ENCODE data around the gene ARHGAP31. TPM values are rescaled to one million over a fixed set of nuclear protein-coding genes. Genes with fewer than 3 reads are reported as not detected.

Gene ARHGAP31
- total and polyA plus RNA-seq, 10 of the 15 experiments (the other 5 are each of a cell fraction or from before 2014, with no cell fraction given): 0.97 to 29.8 (median 10.3) TPM

DNA sequence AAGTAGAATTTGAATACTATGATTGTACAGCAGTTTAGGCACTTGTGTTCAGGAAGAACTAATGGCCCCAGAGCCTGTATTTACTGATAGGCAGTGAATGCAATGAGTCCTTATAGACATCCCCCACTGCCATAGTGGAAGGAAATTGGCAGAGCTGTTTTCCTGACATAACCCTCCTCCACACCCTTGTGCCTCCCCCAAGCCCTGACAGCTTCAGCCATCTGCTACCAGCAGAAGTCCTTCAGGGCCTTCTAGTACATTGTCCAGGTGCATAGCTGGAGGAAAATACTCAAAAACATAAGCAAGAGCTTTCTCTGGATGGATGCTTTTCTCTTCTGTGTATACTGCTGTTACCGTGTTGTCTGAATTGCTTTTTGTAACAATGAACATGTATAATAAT, 20.6 kb downstream of the ARHGAP31 start:
- FAIRE-seq (no peak), DNase-seq (ENCODE audit: low read depth, low spot score) (no peak), ATAC-seq (no peak)
- RAD21 ChIA-PET (ENCODE audit: unreplicated experiment): no interaction called here
- in situ Hi-C loops (cut with MboI) (no loop called here), intact Hi-C loops (cut with micrococcal nuclease; ENCODE audit: unreplicated experiment) (no loop called here)
- Histone ChIP-seq H3K9me3 (replicated peaks; ENCODE audit: control insufficient read depth, insufficient read depth, low read length) (no peaks in the 10 kb centered on the region), H3K4me2 (ENCODE audit: control insufficient read depth, insufficient read depth) (no peak overlapping the region), H3K9ac (ENCODE audit: control insufficient read depth, insufficient read depth, low read length) (no peak overlapping the region), H2AFZ (ENCODE audit: control insufficient read depth, low read depth, low read length) (no peak overlapping the region), H3K4me3 (no peak overlapping the region), H4K20me1 (ENCODE audit: control insufficient read depth, insufficient read depth) (no peaks in the 10 kb centered on the region), H3K4me1 (ENCODE audit: control insufficient read depth, insufficient read depth, low read length) (no peaks in the 10 kb centered on the region; the same call in 1 of the 2 replicates), H3K79me2 (ENCODE audit: control insufficient read depth, insufficient read depth, low read length) (peaks cover 11% of the 10 kb centered on the region), H3K27ac (ENCODE audit: control insufficient read depth, insufficient read depth) (no peak overlapping the region), H3K36me3 (ENCODE audit: control insufficient read depth in 2 of 2, insufficient read depth in 2 of 2, low read length in 1 of 2) (peaks cover 2 to 22% of the 10 kb centered on the region in 2 experiments), H3K27me3 (replicated peaks in 1 of 2; ENCODE audit: control insufficient read depth in 2 of 2, insufficient read depth in 2 of 2, low read length in 1 of 2) (no peaks in the 10 kb centered on the region)
- SMC1A ChIA-PET (ENCODE audit: uncharacterized antibody, unreplicated experiment): interaction anchor here (1.4 to 2.0 kb wide), 3 partner anchors 10 to 17 kb away, joined by 5 read pairs; no protein-coding TSS in a partner anchor
- TF ChIP-seq IRF4 (IDR thresholded peaks at IDR 0.05; ENCODE audit: low read depth, low read length) (no peak), HCFC1 (IDR thresholded peaks at IDR 0.05; ENCODE audit: low read length) (no peak), ETV6 (conservative IDR thresholded peaks at IDR 0.05 in 1 of 2, IDR thresholded peaks at IDR 0.05 in 1 of 2; ENCODE audit: borderline replicate concordance in 1 of 2, low read depth in 1 of 2) (no peak), TARDBP (IDR thresholded peaks at IDR 0.05; ENCODE audit: borderline replicate concordance) (no peak), PAX8 (IDR thresholded peaks at IDR 0.05) (no peak), TCF12 (IDR thresholded peaks at IDR 0.05; ENCODE audit: low read depth, low read length) (no peak), EED (IDR thresholded peaks at IDR 0.05; ENCODE audit: low read depth) (no peak), SPI1 (IDR thresholded peaks at IDR 0.05; ENCODE audit: borderline replicate concordance, insufficient read depth, low read depth, low read length) (no peak), RELA (IDR thresholded peaks at IDR 0.05; ENCODE audit: borderline replicate concordance, partially characterized antibody) (no peak), RUNX3 (IDR thresholded peaks at IDR 0.05; ENCODE audit: low read length) (no peak)
- TF ChIP-seq, protein P1, sequence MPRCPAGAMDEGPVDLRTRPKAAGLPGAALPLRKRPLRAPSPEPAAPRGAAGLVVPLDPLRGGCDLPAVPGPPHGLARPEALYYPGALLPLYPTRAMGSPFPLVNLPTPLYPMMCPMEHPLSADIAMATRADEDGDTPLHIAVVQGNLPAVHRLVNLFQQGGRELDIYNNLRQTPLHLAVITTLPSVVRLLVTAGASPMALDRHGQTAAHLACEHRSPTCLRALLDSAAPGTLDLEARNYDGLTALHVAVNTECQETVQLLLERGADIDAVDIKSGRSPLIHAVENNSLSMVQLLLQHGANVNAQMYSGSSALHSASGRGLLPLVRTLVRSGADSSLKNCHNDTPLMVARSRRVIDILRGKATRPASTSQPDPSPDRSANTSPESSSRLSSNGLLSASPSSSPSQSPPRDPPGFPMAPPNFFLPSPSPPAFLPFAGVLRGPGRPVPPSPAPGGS (IDR thresholded peaks at IDR 0.05; ENCODE audit: borderline replicate concordance, insufficient read depth, low read depth, low read length, poor library complexity, severe bottlenecking): no peak
- TF ChIP-seq, protein P2, sequence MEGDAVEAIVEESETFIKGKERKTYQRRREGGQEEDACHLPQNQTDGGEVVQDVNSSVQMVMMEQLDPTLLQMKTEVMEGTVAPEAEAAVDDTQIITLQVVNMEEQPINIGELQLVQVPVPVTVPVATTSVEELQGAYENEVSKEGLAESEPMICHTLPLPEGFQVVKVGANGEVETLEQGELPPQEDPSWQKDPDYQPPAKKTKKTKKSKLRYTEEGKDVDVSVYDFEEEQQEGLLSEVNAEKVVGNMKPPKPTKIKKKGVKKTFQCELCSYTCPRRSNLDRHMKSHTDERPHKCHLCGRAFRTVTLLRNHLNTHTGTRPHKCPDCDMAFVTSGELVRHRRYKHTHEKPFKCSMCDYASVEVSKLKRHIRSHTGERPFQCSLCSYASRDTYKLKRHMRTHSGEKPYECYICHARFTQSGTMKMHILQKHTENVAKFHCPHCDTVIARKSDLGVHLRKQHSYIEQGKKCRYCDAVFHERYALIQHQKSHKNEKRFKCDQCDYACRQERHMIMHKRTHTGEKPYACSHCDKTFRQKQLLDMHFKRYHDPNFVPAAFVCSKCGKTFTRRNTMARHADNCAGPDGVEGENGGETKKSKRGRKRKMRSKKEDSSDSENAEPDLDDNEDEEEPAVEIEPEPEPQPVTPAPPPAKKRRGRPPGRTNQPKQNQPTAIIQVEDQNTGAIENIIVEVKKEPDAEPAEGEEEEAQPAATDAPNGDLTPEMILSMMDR (IDR thresholded peaks at IDR 0.05 in 2 of 3, conservative IDR thresholded peaks at IDR 0.05 in 1 of 3; ENCODE audit: control insufficient read depth in 2 of 3, extremely low read depth in 1 of 3, insufficient read depth in 1 of 3, low read depth in 3 of 3, low read length in 3 of 3): no peak
- no TSS peak for BruUV-seq (replicated peaks)
- 100% methylated on average over 1 of the region's 1 CpG for WGBS (ENCODE audit: insufficient coverage, insufficient replicate concordance, low lambda C conversion rate, missing lambda C conversion rate)
- CTCF ChIA-PET: interaction anchor here (0.7 kb wide), 1 partner anchor 19 kb away, joined by 3 read pairs; no protein-coding TSS in a partner anchor
- POLR2A ChIA-PET: interaction anchor here (0.9 kb wide), 1 partner anchor 12 kb away, joined by 3 read pairs; no protein-coding TSS in a partner anchor
